Measurements from ENCODE around the gene WSCD1. TPM values are rescaled to one million over a fixed set of nuclear protein-coding genes. Genes with fewer than 3 reads are reported as not detected.

Gene WSCD1
- total RNA-seq, 1 donor from 2014 or later: 11.4 TPM

DNA sequence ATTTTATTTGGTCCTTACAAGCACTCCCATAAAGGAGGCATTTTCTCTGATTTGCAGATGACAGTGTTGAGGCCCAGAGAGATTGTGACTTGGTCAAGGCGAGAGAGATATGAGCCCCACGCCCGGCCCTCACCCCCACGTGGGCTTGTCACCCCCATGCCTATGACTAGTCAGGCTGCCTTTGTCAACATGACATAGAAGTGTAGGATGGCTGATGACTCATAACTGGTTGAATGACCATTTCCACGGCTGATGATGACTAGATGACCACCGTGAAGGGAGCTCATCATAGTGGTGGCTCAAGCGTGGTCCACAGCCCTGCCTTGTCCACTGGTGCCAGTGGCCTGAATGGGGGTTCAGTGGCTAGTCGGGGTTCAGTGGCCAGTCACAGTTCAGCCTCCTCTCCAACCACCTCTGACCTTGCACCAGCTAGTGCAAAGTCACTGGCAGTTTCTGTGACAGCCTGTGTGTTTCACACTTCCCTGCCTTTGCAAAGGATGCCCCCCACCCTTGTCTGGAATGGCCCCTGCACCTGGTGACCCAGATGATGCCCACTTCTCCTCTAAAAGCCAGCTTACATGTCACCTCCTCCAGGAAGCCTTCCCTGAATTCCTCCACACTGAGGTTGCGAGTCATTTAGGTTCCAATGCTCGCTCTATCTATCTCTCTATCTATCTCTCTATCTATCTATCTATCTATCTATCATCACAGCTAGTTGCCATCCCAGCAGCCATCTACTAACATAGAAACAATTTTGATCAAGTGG, 3.8 kb upstream of the WSCD1 start:
- H3K27ac ChIP-seq: no peak overlapping the region
- DNase-seq (ENCODE audit: low spot score in 2 of 2): no peak
- H3K27me3 ChIP-seq: no peaks in the 10 kb centered on the region
- intact Hi-C loops (cut with DNase I): no loop called here
- no peaks in the 10 kb centered on the region for H3K36me3 ChIP-seq
- H3K4me1 ChIP-seq: no peaks in the 10 kb centered on the region
- TF ChIP-seq, protein P1, sequence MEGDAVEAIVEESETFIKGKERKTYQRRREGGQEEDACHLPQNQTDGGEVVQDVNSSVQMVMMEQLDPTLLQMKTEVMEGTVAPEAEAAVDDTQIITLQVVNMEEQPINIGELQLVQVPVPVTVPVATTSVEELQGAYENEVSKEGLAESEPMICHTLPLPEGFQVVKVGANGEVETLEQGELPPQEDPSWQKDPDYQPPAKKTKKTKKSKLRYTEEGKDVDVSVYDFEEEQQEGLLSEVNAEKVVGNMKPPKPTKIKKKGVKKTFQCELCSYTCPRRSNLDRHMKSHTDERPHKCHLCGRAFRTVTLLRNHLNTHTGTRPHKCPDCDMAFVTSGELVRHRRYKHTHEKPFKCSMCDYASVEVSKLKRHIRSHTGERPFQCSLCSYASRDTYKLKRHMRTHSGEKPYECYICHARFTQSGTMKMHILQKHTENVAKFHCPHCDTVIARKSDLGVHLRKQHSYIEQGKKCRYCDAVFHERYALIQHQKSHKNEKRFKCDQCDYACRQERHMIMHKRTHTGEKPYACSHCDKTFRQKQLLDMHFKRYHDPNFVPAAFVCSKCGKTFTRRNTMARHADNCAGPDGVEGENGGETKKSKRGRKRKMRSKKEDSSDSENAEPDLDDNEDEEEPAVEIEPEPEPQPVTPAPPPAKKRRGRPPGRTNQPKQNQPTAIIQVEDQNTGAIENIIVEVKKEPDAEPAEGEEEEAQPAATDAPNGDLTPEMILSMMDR (IDR thresholded peaks at IDR 0.05): no peak
- H3K9me3 ChIP-seq: no peaks in the 10 kb centered on the region
- no peak overlapping the region for H3K4me3 ChIP-seq

GRCh38 chr17:6067060-6067459, 3.1 kb upstream of the WSCD1 start:
- no peaks in the 10 kb centered on the region for H3K36me3 ChIP-seq
- TF ChIP-seq, protein P1 (IDR thresholded peaks at IDR 0.05): no peak
- no peaks in the 10 kb centered on the region for H3K9me3 ChIP-seq
- H3K27me3 ChIP-seq: no peaks in the 10 kb centered on the region
- H3K4me1 ChIP-seq: no peaks in the 10 kb centered on the region
- H3K4me3 ChIP-seq: no peak overlapping the region
- H3K27ac ChIP-seq: no peak overlapping the region
- DNase-seq (ENCODE audit: low spot score in 2 of 2): no peak
- intact Hi-C loops (cut with DNase I): no loop called here

- intact Hi-C loops (cut with DNase I): no loop called here
- Histone ChIP-seq H3K27me3 (no peaks in the 10 kb centered on the region), H3K4me3 (peak overlapping the region; percentile 60 to 92), H3K36me3 (no peaks in the 10 kb centered on the region), H3K9me3 (no peaks in the 10 kb centered on the region), H3K4me1 (no peaks in the 10 kb centered on the region), H3K27ac (no peak overlapping the region)
- TF ChIP-seq, protein P1 (IDR thresholded peaks at IDR 0.05): no peak
- no peak for DNase-seq (ENCODE audit: low spot score in 2 of 2)
Measured at GRCh38 chr17:6070430-6070912, 292 bp downstream of the WSCD1 start.

GRCh38 chr17:6070913-6071511, 833 bp downstream of the WSCD1 start:
- H3K36me3 ChIP-seq: no peaks in the 10 kb centered on the region
- TF ChIP-seq, protein P1 (IDR thresholded peaks at IDR 0.05): no peak
- H3K9me3 ChIP-seq: no peaks in the 10 kb centered on the region
- H3K27me3 ChIP-seq: no peaks in the 10 kb centered on the region
- DNase-seq (ENCODE audit: low spot score in 2 of 2): no peak
- intact Hi-C loops (cut with DNase I): no loop called here
- no peaks in the 10 kb centered on the region for H3K4me1 ChIP-seq
- H3K27ac ChIP-seq: no peak overlapping the region
- H3K4me3 ChIP-seq: peak overlapping the region; percentile 60 to 92

DNA sequence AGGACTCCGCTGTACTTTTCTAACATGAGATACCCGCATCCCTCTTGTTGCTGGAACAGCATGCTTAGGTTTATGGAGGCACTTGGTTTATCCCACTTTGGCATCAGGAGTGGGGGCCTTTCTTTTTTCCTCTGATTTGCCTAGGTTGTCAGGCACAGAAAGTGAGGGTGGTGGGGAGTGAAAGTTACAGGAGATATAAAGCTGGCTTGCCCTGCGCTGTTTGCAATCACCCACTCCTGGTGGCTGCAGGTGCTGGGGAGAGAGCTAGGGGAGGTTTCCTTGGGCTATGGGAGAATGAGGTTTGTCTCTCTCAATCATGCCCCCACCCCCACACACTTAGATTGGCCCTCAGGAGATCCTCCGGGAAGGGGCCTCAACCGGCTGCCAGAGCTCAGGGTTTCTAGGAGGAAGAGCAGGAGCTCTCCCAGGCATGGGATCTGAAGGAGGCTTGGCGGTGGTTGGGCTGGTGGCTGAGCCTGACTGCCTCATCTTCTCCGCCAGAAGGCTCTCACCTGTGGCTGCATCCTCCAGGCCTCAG, 1.4 kb downstream of the WSCD1 start:
- H3K4me3 ChIP-seq: peak overlapping the region; percentile 60 to 92
- H3K27ac ChIP-seq: no peak overlapping the region
- H3K9me3 ChIP-seq: no peaks in the 10 kb centered on the region
- no peaks in the 10 kb centered on the region for H3K4me1 ChIP-seq
- DNase-seq (ENCODE audit: low spot score in 2 of 2): no peak
- no peaks in the 10 kb centered on the region for H3K27me3 ChIP-seq
- intact Hi-C loops (cut with DNase I): no loop called here
- TF ChIP-seq, protein P1 (IDR thresholded peaks at IDR 0.05): no peak
- no peaks in the 10 kb centered on the region for H3K36me3 ChIP-seq
